B cell (primary cell): ENCODE data around the gene SUZ12.

Source experiments
- CTCF ChIP-seq: fragments of 200-600 bp; IDR thresholded peaks from one replicate; pipeline ENCODE4 v1.8.0; 2022; ENCODE audit warnings: antibody characterized with exemption, mild to moderate bottlenecking
- EZH2 ChIP-seq: IDR thresholded peaks from 2 replicates; pipeline ENCODE4 v1.6.1; 2012; ENCODE audit warnings: borderline replicate concordance, low read depth, mild to moderate bottlenecking, moderate library complexity, low read length; ENCODE audit not compliant: insufficient read depth, poor library complexity, severe bottlenecking

DNA sequence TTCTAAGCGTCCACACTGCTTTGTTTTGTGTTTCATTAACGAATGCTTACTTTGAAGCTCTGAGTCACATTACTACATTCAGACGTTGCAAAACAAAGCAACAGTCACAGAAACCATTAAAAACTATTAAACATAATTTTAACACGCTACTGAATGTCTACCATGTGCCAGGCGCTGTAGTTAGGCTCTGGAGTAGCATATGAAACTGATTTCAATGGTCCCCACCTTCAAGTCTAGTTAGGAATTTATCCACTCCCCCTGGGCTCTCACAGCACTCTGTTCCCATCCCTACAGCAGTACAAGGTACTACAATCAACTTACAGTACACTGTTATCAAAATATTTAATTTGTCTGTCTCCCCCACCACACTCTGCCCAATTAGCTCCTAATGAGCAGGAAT, 35.9 kb upstream of the SUZ12 start:
- no peak for TF ChIP-seq CTCF
- TF ChIP-seq EZH2 = no peak
